Measurements from ENCODE around the gene PPP2R3A.

- TF ChIP-seq EZH2phosphoT487 (IDR thresholded peaks at IDR 0.05; ENCODE audit: insufficient read depth, low read depth) (no peak), EZH2 (IDR thresholded peaks at IDR 0.05; ENCODE audit: insufficient read depth, poor library complexity, severe bottlenecking) (no peak)
Measured at GRCh38 chr3:136114421-136114820, 148.9 kb downstream of the PPP2R3A start.

All from GM23248 (cell line).